SK-N-MC (cell line): ENCODE results near the gene FAM234B.

Source experiments
- EZH2 ChIP-seq: fragments of 200-600 bp; sonication (generic); IDR thresholded peaks from one replicate; pipeline ENCODE4 v1.6.1; 2017; ENCODE audit warnings: antibody characterized with exemption
- POLR2AphosphoS5 ChIP-seq: IDR thresholded peaks from 2 replicates; pipeline ENCODE4 v1.6.1; 2012; ENCODE audit warnings: mild to moderate bottlenecking, low read depth, low read length, borderline replicate concordance

- TF ChIP-seq POLR2AphosphoS5 (no peak), EZH2 (no peak)
These were observed 35.3 kb downstream of the FAM234B start for GRCh38 chr12:13079440-13079906.
